Trophoblast cell (in vitro differentiated cells and primary cell): Measurements from ENCODE around the gene CLEC4G.

Experiments used
- DNase-seq, 2 donors: peaks; one replicate each; pipeline ENCODE4 v3.0.0-alpha.2; 2016
- H2AFZ ChIP-seq: 2 replicates; pipeline ENCODE4 v1.6.1; 2013; ENCODE audit warnings: low read length, moderate library complexity, mild to moderate bottlenecking; ENCODE audit not compliant: insufficient read depth, poor library complexity
- H2AK5ac ChIP-seq: 2 replicates; pipeline ENCODE4 v1.6.1; 2013; ENCODE audit warnings: mild to moderate bottlenecking, low read length
- H2BK120ac ChIP-seq: 2 replicates; pipeline ENCODE4 v1.6.1; 2013; ENCODE audit warnings: low read length, mild to moderate bottlenecking, moderate library complexity; ENCODE audit not compliant: insufficient read depth, poor library complexity
- H2BK12ac ChIP-seq: 2 replicates; pipeline ENCODE4 v1.6.1; 2013; ENCODE audit warnings: mild to moderate bottlenecking, low read length, moderate library complexity
- H2BK5ac ChIP-seq: 2 replicates; pipeline ENCODE4 v1.6.1; 2013; ENCODE audit warnings: low read length, low read depth, moderate library complexity, mild to moderate bottlenecking; ENCODE audit not compliant: poor library complexity
- H3K14ac ChIP-seq: 2 replicates; pipeline ENCODE4 v1.6.1; 2013; ENCODE audit warnings: mild to moderate bottlenecking, low read length
- H3K18ac ChIP-seq: 2 replicates; pipeline ENCODE4 v1.6.1; 2013; ENCODE audit warnings: mild to moderate bottlenecking, low read length
- H3K23ac ChIP-seq: 2 replicates; pipeline ENCODE4 v1.6.1; 2013; ENCODE audit warnings: low read length
- H3K27ac ChIP-seq: 2 replicates; pipeline ENCODE4 v1.5.1; 2013; ENCODE audit warnings: low read depth, mild to moderate bottlenecking, inconsistent platforms, low read length, moderate library complexity
- H3K27me3 ChIP-seq: 2 replicates; pipeline ENCODE4 v1.6.1; 2013; ENCODE audit warnings: inconsistent platforms, mild to moderate bottlenecking, low read length, moderate library complexity; ENCODE audit not compliant: insufficient read depth
- H3K36me3 ChIP-seq, 2 experiments: 1 replicate in 1 of 2; 2 replicates in 1 of 2; pipeline ENCODE4 v1.6.1; 2013; ENCODE audit warnings: low read length in 2 of 2, mild to moderate bottlenecking in 2 of 2, moderate library complexity in 1 of 2; ENCODE audit not compliant: insufficient read depth in 2 of 2, control insufficient read depth in 1 of 2
- H3K4ac ChIP-seq: 2 replicates; pipeline ENCODE4 v1.6.1; 2013; ENCODE audit warnings: low read depth, mild to moderate bottlenecking, low read length, moderate library complexity
- H3K4me1 ChIP-seq, 2 experiments: 1 replicate in 1 of 2; 2 replicates in 1 of 2; pipeline ENCODE4 v1.6.1; 2013; ENCODE audit warnings: low read length in 2 of 2, mild to moderate bottlenecking in 2 of 2, moderate library complexity in 1 of 2; ENCODE audit not compliant: insufficient read depth in 2 of 2, control insufficient read depth in 1 of 2
- H3K4me2 ChIP-seq: 2 replicates; pipeline ENCODE4 v1.6.1; 2013; ENCODE audit warnings: inconsistent platforms, mild to moderate bottlenecking, low read length, moderate library complexity
- H3K4me3 ChIP-seq: 2 replicates; pipeline ENCODE4 v1.5.1; 2013; ENCODE audit warnings: mild to moderate bottlenecking, low read depth, low read length, inconsistent platforms
- H3K79me1 ChIP-seq: one replicate; pipeline ENCODE4 v1.6.1; 2013; ENCODE audit warnings: low read length
- H3K79me2 ChIP-seq: 2 replicates; pipeline ENCODE4 v1.6.1; 2013; ENCODE audit warnings: low read length, mild to moderate bottlenecking; ENCODE audit not compliant: control insufficient read depth, insufficient read depth, poor library complexity
- H3K9ac ChIP-seq: 2 replicates; pipeline ENCODE4 v1.6.1; 2013; ENCODE audit warnings: mild to moderate bottlenecking, low read length
- H3K9me3 ChIP-seq: 2 replicates; pipeline ENCODE4 v1.6.1; 2013; ENCODE audit warnings: low read depth, mild to moderate bottlenecking, control low read depth, inconsistent platforms, low read length; ENCODE audit not compliant: insufficient read depth
- H4K12ac ChIP-seq: 2 replicates; pipeline ENCODE4 v1.6.1; 2013; ENCODE audit warnings: low read depth, mild to moderate bottlenecking, low read length, moderate library complexity
- H4K8ac ChIP-seq: 2 replicates; pipeline ENCODE4 v1.6.1; 2013; ENCODE audit warnings: low read depth, mild to moderate bottlenecking, low read length, moderate library complexity
- H4K91ac ChIP-seq: one replicate; pipeline ENCODE4 v1.6.1; 2013; ENCODE audit warnings: low read depth, mild to moderate bottlenecking, low read length, moderate library complexity
- WGBS: extraction: QIAGEN DNeasy Blood & Tissue Kit; methylation state at CpG from one replicate; pipeline ENCODE4 v1.1.7; 2013; ENCODE audit warnings: missing lambda C conversion rate; ENCODE audit not compliant: insufficient read length, insufficient coverage; ENCODE audit errors: extremely low coverage; 5-methylcytosine and 5-hydroxymethylcytosine counted together

CLEC4G gene

DNA sequence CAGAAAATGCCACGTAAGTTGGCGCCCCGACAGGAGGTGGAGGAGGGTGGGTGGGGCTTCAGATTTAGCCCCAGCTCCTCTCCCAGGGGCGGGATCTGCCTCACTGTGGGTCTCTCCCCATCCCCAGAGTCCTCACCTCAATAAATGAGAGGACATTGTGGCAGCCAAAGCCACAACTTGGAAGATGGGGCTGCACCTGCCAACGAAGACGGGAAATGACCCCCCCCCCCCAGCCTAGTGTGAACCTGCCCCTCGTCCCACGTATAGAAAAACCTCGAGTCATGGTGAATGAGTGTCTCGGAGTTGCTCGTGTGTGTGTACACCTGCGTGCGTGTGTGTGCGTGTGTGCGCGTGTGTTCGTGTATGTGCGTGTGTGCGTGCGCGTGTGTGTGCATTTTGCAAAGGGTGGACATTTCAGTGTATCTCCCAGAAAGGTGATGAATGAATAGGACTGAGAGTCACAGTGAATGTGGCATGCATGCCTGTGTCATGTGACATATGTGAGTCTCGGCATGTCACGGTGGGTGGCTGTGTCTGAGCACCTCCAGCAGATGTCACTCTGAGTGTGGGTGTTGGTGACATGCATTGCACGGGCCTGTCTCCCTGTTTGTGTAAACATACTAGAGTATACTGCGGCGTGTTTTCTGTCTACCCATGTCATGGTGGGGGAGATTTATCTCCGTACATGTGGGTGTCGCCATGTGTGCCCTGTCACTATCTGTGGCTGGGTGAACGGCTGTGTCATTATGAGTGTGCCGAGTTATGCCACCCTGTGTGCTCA is 52.7 kb downstream of the CLEC4G start:
- Histone ChIP-seq H3K4me2 (no peak overlapping the region), H2BK5ac (no peak overlapping the region), H3K79me2 (peaks cover 4% of the 10 kb centered on the region), H3K27ac (no peak overlapping the region), H3K27me3 (no peaks in the 10 kb centered on the region), H3K4me1 (peaks cover 2 to 11% of the 10 kb centered on the region in 2 experiments), H3K23ac (no peak overlapping the region), H3K9me3 (peaks cover 8% of the 10 kb centered on the region), H3K18ac (no peak overlapping the region), H2AK5ac (no peak overlapping the region), H3K4me3 (no peak overlapping the region), H2AFZ (no peak overlapping the region), H3K36me3 (peaks cover 14 to 17% of the 10 kb centered on the region in 2 experiments), H4K91ac (no peak overlapping the region), H2BK12ac (no peak overlapping the region), H4K12ac (no peak overlapping the region), H3K4ac (no peak overlapping the region), H2BK120ac (no peak overlapping the region), H3K14ac (no peak overlapping the region), H3K9ac (no peak overlapping the region), H3K79me1 (peaks cover 4% of the 10 kb centered on the region), H4K8ac (no peak overlapping the region)
- WGBS = no CpG with 5 or more reads among the region's 30 CpGs
- DNase-seq = peak; percentile 38 to 49
